Measurements from ENCODE around the gene CPTP.

- TF ChIP-seq POLR2AphosphoS5 (IDR thresholded peaks at IDR 0.05; ENCODE audit: low read depth, low read length) (no peak), CTCF (IDR thresholded peaks at IDR 0.05) (no peak), REST (IDR thresholded peaks at IDR 0.05; ENCODE audit: insufficient read depth in 1 of 2, low read depth in 2 of 2, low read length in 1 of 2) (no peak), TCF7L2 (IDR thresholded peaks at IDR 0.05; ENCODE audit: low read depth, low read length) (no peak)
Measured at GRCh38 chr1:1282998-1283397, 41.6 kb upstream of the CPTP start.
